Uterus (tissue), 4 donors: Measurements from ENCODE around the gene PSME3. TPM values are rescaled to one million over a fixed set of nuclear protein-coding genes. Genes with fewer than 3 reads are reported as not detected.

Experiments
- DNase-seq, 2 donors: peaks; one replicate each; pipeline ENCODE4 v3.0.0-alpha.2; 2019 to 2020
- H3K27ac ChIP-seq, 2 donors: fragments of 200-600 bp; sonication (generic); 1 replicate in 1 of 2; 2 replicates in 1 of 2; pipeline ENCODE4 v1.5.1; 2016 to 2018
- H3K27me3 ChIP-seq, 2 donors: fragments of 200-600 bp; sonication (generic); one replicate each; pipeline ENCODE4 v1.5.1; 2018 to 2019; ENCODE audit warnings: control low read depth in 1 of 2
- H3K36me3 ChIP-seq, 2 donors: fragments of 200-600 bp; sonication (generic); one replicate each; pipeline ENCODE4 v1.5.1; 2019; ENCODE audit warnings: control low read depth in 1 of 2
- H3K4me1 ChIP-seq, 2 donors: fragments of 200-600 bp; sonication (generic); one replicate each; pipeline ENCODE4 v1.5.1; 2018 to 2019; ENCODE audit warnings: control low read depth in 1 of 2
- H3K4me3 ChIP-seq, 2 donors: fragments of 200-600 bp; sonication (generic); 1 replicate in 1 of 2; 2 replicates in 1 of 2; pipeline ENCODE4 v1.5.1; 2018 to 2019; ENCODE audit warnings: mild to moderate bottlenecking in 1 of 2
- H3K9me3 ChIP-seq, 2 donors: fragments of 200-600 bp; sonication (generic); one replicate each; pipeline ENCODE4 v1.5.1; 2019; ENCODE audit warnings: control low read depth in 1 of 2
- CTCF ChIP-seq, 4 experiments: fragments of 200-600 bp in 2 of 4; fragments of 450-650 bp in 2 of 4; sonication (generic) in 2 of 4; IDR thresholded peaks; one replicate each; pipeline ENCODE4 v1.5.1; 2016 to 2019; ENCODE audit warnings: antibody characterized with exemption in 4 of 4, mild to moderate bottlenecking in 2 of 4, moderate library complexity in 1 of 4
- POLR2A ChIP-seq, 2 donors: fragments of 450-650 bp; IDR thresholded peaks; one replicate each; pipeline ENCODE4 v1.6.1; 2016; ENCODE audit warnings: antibody characterized with exemption in 2 of 2, mild to moderate bottlenecking in 1 of 2, moderate library complexity in 1 of 2
- intact Hi-C: fragments of 100-400 bp; cut with DNase I; formaldehyde crosslinking; loops from one replicate; pipeline ENCODE4 v1.15.1; 2023; ENCODE audit warnings: low total_unique reads
- total RNA-seq, 4 donors: library from RNA; depleted of rRNA in 3 of 4; stranded (reverse); fragments of >200 nt in 3 of 4; gene quantifications; one replicate each; pipeline versions ENCODE4 v1.1.0 to v1.2.4, GENCODE V29; 2014 to 2023
- donor health status: DM: yes; HTN: yes; CAD: no.

Gene PSME3
- total RNA-seq, 4 donors from 2014 or later, result 9.7 to 74.3 (median 46.0) TPM

GRCh38 chr17:42843358-42843934 lies 10.2 kb downstream of the PSME3 start:
- Histone ChIP-seq H3K27me3 (no peaks in the 10 kb centered on the region), H3K27ac (peak overlapping the region in 1 of 2 donors; percentile 31), H3K36me3 (no peaks in the 10 kb centered on the region), H3K9me3 (no peaks in the 10 kb centered on the region), H3K4me1 (no peaks in the 10 kb centered on the region), H3K4me3 (no peak overlapping the region)
- intact Hi-C loops, result loop anchor here (5.0 kb wide), 1 partner anchor 94 kb away; no protein-coding TSS in a partner anchor
- DNase-seq, result no peak
- TF ChIP-seq POLR2A (IDR thresholded peaks at IDR 0.05) (no peak), CTCF (IDR thresholded peaks at IDR 0.05) (peak; percentile 77 to 97 (median 92))

GRCh38 chr17:42844271-42844670 lies 11.1 kb downstream of the PSME3 start, which contains the start of gene AOC2:
TSS of gene AOC2 (plus strand) at chr17:42844580. CDS start at chr17:42844627, 47 bp downstream.
- Histone ChIP-seq H3K4me1 (no peaks in the 10 kb centered on the region), H3K36me3 (no peaks in the 10 kb centered on the region), H3K4me3 (no peak within 1 kb of the TSS), H3K9me3 (no peaks in the 10 kb centered on the region), H3K27me3 (no peaks in the 10 kb centered on the region), H3K27ac (peak within 1 kb of the TSS in 1 of 2 donors; percentile 31)
- TF ChIP-seq POLR2A (IDR thresholded peaks at IDR 0.05) (no peak), CTCF (IDR thresholded peaks at IDR 0.05) (no peak)
- intact Hi-C loops, result loop anchor here (5.0 kb wide), 1 partner anchor 93 kb away; no protein-coding TSS in a partner anchor
- DNase-seq, result no peak

- intact Hi-C loops, result loop anchor here (5.0 kb wide), 1 partner anchor 92 kb away; no protein-coding TSS in a partner anchor
- no peak for DNase-seq
- Histone ChIP-seq H3K27ac (no peak overlapping the region), H3K4me1 (no peaks in the 10 kb centered on the region), H3K27me3 (no peaks in the 10 kb centered on the region), H3K36me3 (no peaks in the 10 kb centered on the region), H3K4me3 (no peak overlapping the region), H3K9me3 (no peaks in the 10 kb centered on the region)
- TF ChIP-seq POLR2A (IDR thresholded peaks at IDR 0.05) (no peak), CTCF (IDR thresholded peaks at IDR 0.05) (no peak)
Observed at GRCh38 chr17:42844761-42845555, 11.8 kb downstream of the PSME3 start.

GRCh38 chr17:42845556-42845917 lies 12.3 kb downstream of the PSME3 start:
- no peaks in the 10 kb centered on the region for H3K36me3 ChIP-seq
- intact Hi-C loops, result no loop called here
- no peak overlapping the region for H3K27ac ChIP-seq

More at GRCh38 chr17:42845556-42845917, 12.3 kb downstream of the PSME3 start:
- H3K9me3 ChIP-seq, result no peaks in the 10 kb centered on the region
- no peaks in the 10 kb centered on the region for H3K4me1 ChIP-seq
- no peak for TF ChIP-seq POLR2A (IDR thresholded peaks at IDR 0.05)
- TF ChIP-seq CTCF (IDR thresholded peaks at IDR 0.05), result no peak
- DNase-seq, result no peak
- H3K27me3 ChIP-seq, result no peaks in the 10 kb centered on the region
- H3K4me3 ChIP-seq, result no peak overlapping the region
